Adrenal gland (tissue), 5 donors: ENCODE results near the gene BCL11A.

Experiments
- CTCF ChIP-seq, 6 experiments: fragments of 450-650 bp in 4 of 6; fragments of 200-600 bp in 2 of 6; sonication (generic) in 1 of 6; IDR thresholded peaks; 1 replicate in 5 of 6; 2 replicates in 1 of 6; pipeline versions ENCODE4 v1.5.1 to v1.8.0; 2016 to 2021; ENCODE audit warnings: antibody characterized with exemption in 6 of 6, mild to moderate bottlenecking in 2 of 6, moderate library complexity in 1 of 6
- POLR2A ChIP-seq, 2 donors: fragments of 450-650 bp; IDR thresholded peaks; one replicate each; pipeline ENCODE4 v1.6.1; 2017; ENCODE audit warnings: antibody characterized with exemption in 2 of 2, mild to moderate bottlenecking in 2 of 2, moderate library complexity in 1 of 2
- donor health status: DM: no; HTN: no; CAD: no.

GRCh38 chr2:60438653-60439052 is 114.8 kb downstream of the BCL11A start:
- no peak for TF ChIP-seq POLR2A (IDR thresholded peaks at IDR 0.05)
- no peak for TF ChIP-seq CTCF (IDR thresholded peaks at IDR 0.05)
